Ishikawa (cell line): ENCODE results near the gene MMP17.

Source experiments
- CEBPB ChIP-seq: IDR thresholded peaks from 2 replicates; pipeline ENCODE4 v1.6.1; 2012
- CREB1 ChIP-seq: IDR thresholded peaks from 2 replicates; pipeline ENCODE4 v1.6.1; 2012; ENCODE audit warnings: low read depth
- EGR1 ChIP-seq: IDR thresholded peaks from 2 replicates; pipeline ENCODE4 v1.6.1; 2012
- EP300 ChIP-seq: IDR thresholded peaks from 2 replicates; pipeline ENCODE4 v1.6.1; 2012; ENCODE audit warnings: borderline replicate concordance
- FOXM1 ChIP-seq: IDR thresholded peaks from 2 replicates; pipeline ENCODE4 v1.6.1; 2012; ENCODE audit warnings: low read depth, borderline replicate concordance
- NFIC ChIP-seq: IDR thresholded peaks from 2 replicates; pipeline ENCODE4 v1.6.1; 2012
- RAD21 ChIP-seq: IDR thresholded peaks from 2 replicates; pipeline ENCODE4 v1.6.1; 2012; ENCODE audit warnings: low read depth
- TAF1 ChIP-seq: IDR thresholded peaks from 2 replicates; pipeline ENCODE4 v1.6.1; 2012; ENCODE audit warnings: low read depth, mild to moderate bottlenecking
- TCF12 ChIP-seq: IDR thresholded peaks from 2 replicates; pipeline ENCODE4 v1.6.1; 2012; ENCODE audit warnings: low read depth
- TEAD4 ChIP-seq: IDR thresholded peaks from 2 replicates; pipeline ENCODE4 v1.6.1; 2012
- YY1 ChIP-seq: IDR thresholded peaks from 2 replicates; pipeline ENCODE4 v1.6.1; 2012; ENCODE audit warnings: low read depth
- ZBTB7A ChIP-seq: IDR thresholded peaks from 2 replicates; pipeline ENCODE4 v1.6.1; 2012; ENCODE audit warnings: low read depth
- TF ChIP-seq, protein P1 (sequence below): IDR thresholded peaks from 2 replicates; pipeline ENCODE4 v1.6.1; 2012
- TF ChIP-seq, protein P2 (sequence below): IDR thresholded peaks from 2 replicates; pipeline ENCODE4 v1.6.1; 2012
- TF ChIP-seq, protein P3 (sequence below): IDR thresholded peaks from 2 replicates; pipeline ENCODE4 v1.6.1; 2012; ENCODE audit warnings: low read depth, mild to moderate bottlenecking

Gene MMP17

GRCh38 chr12:131897276-131897675, 69.1 kb downstream of the MMP17 start:
- TF ChIP-seq, protein P1, sequence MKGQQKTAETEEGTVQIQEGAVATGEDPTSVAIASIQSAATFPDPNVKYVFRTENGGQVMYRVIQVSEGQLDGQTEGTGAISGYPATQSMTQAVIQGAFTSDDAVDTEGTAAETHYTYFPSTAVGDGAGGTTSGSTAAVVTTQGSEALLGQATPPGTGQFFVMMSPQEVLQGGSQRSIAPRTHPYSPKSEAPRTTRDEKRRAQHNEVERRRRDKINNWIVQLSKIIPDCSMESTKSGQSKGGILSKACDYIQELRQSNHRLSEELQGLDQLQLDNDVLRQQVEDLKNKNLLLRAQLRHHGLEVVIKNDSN, result no peak
- no peak for TF ChIP-seq RAD21
- TF ChIP-seq, protein P2, sequence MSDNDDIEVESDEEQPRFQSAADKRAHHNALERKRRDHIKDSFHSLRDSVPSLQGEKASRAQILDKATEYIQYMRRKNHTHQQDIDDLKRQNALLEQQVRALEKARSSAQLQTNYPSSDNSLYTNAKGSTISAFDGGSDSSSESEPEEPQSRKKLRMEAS, result no peak

- TF ChIP-seq, protein P3, sequence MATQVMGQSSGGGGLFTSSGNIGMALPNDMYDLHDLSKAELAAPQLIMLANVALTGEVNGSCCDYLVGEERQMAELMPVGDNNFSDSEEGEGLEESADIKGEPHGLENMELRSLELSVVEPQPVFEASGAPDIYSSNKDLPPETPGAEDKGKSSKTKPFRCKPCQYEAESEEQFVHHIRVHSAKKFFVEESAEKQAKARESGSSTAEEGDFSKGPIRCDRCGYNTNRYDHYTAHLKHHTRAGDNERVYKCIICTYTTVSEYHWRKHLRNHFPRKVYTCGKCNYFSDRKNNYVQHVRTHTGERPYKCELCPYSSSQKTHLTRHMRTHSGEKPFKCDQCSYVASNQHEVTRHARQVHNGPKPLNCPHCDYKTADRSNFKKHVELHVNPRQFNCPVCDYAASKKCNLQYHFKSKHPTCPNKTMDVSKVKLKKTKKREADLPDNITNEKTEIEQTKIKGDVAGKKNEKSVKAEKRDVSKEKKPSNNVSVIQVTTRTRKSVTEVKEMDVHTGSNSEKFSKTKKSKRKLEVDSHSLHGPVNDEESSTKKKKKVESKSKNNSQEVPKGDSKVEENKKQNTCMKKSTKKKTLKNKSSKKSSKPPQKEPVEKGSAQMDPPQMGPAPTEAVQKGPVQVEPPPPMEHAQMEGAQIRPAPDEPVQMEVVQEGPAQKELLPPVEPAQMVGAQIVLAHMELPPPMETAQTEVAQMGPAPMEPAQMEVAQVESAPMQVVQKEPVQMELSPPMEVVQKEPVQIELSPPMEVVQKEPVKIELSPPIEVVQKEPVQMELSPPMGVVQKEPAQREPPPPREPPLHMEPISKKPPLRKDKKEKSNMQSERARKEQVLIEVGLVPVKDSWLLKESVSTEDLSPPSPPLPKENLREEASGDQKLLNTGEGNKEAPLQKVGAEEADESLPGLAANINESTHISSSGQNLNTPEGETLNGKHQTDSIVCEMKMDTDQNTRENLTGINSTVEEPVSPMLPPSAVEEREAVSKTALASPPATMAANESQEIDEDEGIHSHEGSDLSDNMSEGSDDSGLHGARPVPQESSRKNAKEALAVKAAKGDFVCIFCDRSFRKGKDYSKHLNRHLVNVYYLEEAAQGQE, result no peak
- TF ChIP-seq CREB1, result no peak
- no peak for TF ChIP-seq ZBTB7A
- TF ChIP-seq TAF1, result no peak
- no peak for TF ChIP-seq YY1
- TF ChIP-seq FOXM1, result no peak
- TF ChIP-seq TEAD4, result no peak
- TF ChIP-seq NFIC, result no peak
- TF ChIP-seq EP300, result no peak
- no peak for TF ChIP-seq CEBPB
- no peak for TF ChIP-seq EGR1
- TF ChIP-seq, protein P2, result no peak
- TF ChIP-seq RAD21, result no peak
- no peak for TF ChIP-seq TCF12
- TF ChIP-seq, protein P1, result no peak
Measured at GRCh38 chr12:131897875-131898274, 69.7 kb downstream of the MMP17 start.

GRCh38 chr12:131900397-131900796, 72.2 kb downstream of the MMP17 start:
- TF ChIP-seq FOXM1 (no peak), TCF12 (peak; percentile 40; the same call in 1 of the 2 replicates), YY1 (no peak)
- TF ChIP-seq, protein P2, result 0 out of 2 replicates have a peak, but pooled peaks have one; percentile 18
